Activated CD4-positive, alpha-beta T cell treated with anti-CD3 and anti-CD28 coated beads, Interleukin-2, Interleukin-6, amounts not matched to agents 100 ng/mL and 50 ng/mL, durations not matched to agents 16 hours and 8 hours (primary cell): Measurements from ENCODE around the gene SLC10A1.
"Not testable (repeated sequence)": the region's sequence is repeated elsewhere in the genome, so short reads cannot be mapped to it uniquely, and the experiment has no call there.

ENCODE experiments used
- DNase-seq: peaks from one replicate; pipeline ENCODE4 v3.0.0-alpha.2; 2020

The SLC10A1 gene

GRCh38 chr14:69767369-69767999 is 29.6 kb downstream of the SLC10A1 start:
- peak; percentile 95 for DNase-seq

DNA sequence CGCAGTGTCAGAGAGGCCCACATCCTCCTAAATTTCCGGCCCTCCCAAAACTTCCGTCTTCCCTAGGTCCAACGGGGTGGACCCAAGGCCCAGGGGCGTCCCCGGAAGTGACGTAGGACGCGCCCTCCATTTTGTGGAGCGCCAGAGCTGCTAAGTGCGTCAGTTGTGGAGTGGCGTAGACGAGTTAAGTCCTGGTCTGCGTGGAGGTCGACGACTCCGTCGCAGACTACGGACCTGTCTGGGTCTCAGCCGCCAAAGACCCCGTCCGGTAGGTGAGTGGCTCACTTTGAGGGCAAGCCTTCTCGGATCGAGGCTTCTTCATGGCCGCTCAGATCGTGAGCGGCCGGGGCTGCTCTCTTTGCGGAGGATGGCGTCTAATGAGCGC is 30.1 kb downstream of the SLC10A1 start, which contains the start of gene SRSF5:
Gene SRSF5 (plus strand): TSS at position 159 of the 385 bp plus-strand sequence. CDS start 1,015 bp downstream, outside the sequence.
- peak; percentile 97 for DNase-seq

DNA sequence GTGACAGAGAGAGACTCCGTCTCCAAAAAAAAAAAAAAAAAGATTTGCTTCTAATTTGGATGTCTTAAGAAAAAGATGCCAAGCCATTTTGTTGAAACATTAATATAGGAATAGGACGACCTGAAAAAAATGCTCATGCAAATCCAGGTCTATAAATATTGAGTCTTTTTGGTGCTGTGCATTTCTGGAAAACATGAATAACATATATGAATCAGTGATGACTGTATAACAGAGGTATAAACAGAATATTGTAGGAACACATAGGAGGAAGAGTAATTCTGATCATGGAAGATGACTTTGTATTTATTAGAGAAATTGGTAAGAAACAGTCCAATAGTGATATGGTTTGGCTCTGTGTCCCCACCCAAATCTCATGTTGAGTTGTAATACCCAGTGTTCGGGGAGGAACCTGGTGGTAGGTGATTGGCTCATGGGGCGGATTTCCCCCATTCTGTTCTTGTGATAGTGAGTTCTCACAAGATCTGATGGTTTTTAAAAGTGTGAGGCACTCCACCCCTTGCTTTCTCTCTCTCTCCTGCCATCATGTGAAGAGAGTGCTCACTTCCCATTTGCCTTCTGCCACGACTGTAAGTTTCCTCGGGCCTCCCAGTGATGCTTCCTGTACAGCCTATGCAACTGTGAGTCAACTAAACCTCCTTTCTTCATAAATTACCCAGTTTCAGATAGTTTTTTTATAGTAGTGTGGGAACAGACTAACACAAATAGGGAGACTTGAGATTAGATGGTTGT is 33.1 kb downstream of the SLC10A1 start:
- DNase-seq = no peak

DNA sequence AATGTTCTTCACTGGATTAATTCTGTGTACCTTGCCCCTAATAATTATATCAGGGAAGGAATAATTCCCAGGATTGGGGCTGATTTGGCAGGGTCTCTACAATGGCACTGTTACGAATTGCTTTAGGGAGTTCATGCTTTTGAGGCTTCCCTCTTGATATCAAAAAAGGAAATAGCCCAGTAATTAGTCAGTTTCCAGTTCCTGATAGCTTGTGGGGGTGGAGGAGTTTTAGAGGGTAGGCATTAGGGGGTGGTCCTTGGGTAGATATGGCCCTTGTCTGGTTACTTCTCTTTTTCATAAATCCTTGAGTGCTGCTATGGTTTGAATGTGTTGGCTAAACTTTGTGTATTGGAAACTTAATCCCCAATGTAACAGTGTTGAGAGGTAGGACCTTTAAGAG is 36.2 kb downstream of the SLC10A1 start:
- no peak for DNase-seq

- no peak for DNase-seq
Measured at GRCh38 chr14:69756298-69756697, 40.7 kb downstream of the SLC10A1 start.

GRCh38 chr14:69755784-69756183 is 41.3 kb downstream of the SLC10A1 start:
- no peak for DNase-seq

- no peak for DNase-seq
Measured at GRCh38 chr14:69755296-69755695, 41.7 kb downstream of the SLC10A1 start.

- no peak for DNase-seq
Measured at GRCh38 chr14:69754487-69754886, 42.6 kb downstream of the SLC10A1 start.

DNA sequence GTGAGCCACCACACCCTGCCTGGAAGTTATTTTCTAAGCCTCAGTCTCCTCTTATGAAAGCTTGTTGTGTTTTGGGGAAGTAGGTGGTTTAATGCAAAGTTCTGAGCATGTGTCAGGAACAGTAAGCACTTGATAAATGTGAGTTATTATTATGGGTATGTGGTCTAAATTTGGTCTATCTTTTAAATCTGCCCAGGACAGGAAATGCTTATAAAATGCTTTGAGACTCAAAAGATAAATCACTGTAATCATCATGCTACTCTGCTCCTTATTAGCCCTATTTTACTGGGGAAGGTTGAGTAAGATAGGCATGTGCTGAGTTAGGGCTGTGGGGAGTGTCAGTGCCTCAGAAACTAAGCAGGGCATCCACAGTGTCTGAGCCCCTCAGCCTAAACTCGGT is 43.2 kb downstream of the SLC10A1 start:
- DNase-seq = no peak

- DNase-seq = no peak
Measured at GRCh38 chr14:69752773-69753172, 44.3 kb downstream of the SLC10A1 start.

DNA sequence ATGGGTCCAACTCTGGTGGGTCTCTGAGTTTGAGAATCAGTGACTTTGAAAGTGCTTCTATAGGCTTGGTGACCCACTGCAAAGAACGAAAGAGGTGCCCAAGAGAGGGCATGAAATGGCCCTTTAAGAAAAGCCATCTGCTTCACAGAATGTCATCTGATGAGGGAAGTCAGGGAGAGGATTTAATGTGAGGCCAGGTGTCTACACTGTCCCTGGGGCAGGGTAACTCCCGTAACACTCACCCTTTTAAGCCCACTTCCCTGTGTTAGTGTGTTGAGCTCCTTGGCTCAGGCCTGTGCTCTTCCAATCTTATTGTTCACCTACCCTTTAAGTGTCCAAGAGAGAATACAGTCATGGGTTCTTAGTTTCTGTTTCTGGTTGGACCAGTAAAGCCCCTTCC is 46.5 kb downstream of the SLC10A1 start:
- DNase-seq = no peak

GRCh38 chr14:69749956-69750355 is 47.1 kb downstream of the SLC10A1 start:
- DNase-seq = no peak

DNA sequence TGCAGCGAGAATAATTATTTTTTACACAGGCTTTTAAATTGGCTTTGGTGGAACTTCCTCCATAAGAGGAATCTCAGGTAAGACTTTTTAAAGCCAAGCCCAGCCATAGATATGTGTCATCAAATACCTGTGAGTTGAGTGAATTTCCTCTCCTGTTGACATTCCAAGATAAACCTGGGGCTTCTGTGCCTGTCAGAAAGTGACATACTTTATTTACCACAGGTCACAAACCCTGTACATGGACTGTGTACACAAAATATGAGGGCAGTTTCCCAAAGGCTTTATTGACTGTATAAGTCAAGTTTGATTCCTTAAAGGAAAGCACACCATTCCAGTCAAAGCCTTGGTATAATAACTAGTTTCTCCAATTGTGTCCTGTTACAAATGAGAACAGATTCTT is 56.0 kb downstream of the SLC10A1 start:
- DNase-seq = no peak

GRCh38 chr14:69736405-69736804 is 60.6 kb downstream of the SLC10A1 start:
- DNase-seq = not testable (repeated sequence)

DNA sequence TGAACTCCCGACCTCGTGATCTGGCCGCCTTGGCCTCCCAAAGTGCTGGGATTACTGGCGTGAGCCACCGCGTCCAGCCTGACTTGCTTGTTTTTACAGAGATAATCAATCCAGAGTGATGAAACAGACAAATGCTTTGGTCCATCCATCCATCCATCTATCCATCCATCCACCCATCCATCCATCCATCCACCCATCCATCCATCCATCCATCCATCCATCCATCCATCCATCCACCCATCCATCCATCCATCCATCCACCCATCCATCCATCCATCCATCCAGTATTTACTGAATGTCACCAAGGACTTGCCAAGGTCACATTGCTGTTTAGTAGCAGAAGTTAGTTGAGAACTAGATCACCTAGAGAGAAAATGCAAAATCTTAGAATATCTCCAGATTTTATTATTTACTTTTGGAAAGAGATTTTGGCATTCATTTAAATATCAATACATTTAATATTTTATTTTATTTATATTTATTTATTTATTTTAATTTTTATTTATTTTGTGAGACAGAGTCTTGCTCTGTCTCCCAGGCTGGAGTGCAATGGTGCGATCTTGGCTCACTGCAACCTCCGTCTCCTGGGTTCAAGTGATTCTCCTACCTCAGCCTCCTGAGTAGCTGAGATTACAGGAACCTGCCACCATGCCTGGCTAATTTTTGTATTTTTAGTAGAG is 65.0 kb downstream of the SLC10A1 start:
- DNase-seq = not testable (repeated sequence)

DNA sequence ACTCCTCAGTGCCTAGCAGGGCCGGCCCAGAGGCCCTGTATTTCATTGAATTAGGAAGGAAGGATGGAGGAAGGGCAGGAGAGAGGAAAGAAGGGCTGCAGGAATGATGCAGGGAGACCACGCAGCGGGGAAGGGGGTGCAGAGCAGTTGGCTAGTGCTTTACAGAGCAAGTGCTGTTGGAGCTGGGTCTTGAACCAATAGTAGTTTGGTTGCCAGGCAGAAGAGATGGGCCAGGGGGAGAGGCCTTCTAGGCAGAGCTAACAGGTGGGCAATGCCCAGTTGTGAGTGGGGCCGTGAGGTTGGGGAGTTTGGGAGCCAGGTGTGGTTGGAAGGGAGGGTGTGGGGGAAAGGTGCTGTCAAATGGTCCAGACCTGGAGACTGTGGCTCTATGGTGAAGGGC is 69.2 kb downstream of the SLC10A1 start:
- no peak for DNase-seq

DNA sequence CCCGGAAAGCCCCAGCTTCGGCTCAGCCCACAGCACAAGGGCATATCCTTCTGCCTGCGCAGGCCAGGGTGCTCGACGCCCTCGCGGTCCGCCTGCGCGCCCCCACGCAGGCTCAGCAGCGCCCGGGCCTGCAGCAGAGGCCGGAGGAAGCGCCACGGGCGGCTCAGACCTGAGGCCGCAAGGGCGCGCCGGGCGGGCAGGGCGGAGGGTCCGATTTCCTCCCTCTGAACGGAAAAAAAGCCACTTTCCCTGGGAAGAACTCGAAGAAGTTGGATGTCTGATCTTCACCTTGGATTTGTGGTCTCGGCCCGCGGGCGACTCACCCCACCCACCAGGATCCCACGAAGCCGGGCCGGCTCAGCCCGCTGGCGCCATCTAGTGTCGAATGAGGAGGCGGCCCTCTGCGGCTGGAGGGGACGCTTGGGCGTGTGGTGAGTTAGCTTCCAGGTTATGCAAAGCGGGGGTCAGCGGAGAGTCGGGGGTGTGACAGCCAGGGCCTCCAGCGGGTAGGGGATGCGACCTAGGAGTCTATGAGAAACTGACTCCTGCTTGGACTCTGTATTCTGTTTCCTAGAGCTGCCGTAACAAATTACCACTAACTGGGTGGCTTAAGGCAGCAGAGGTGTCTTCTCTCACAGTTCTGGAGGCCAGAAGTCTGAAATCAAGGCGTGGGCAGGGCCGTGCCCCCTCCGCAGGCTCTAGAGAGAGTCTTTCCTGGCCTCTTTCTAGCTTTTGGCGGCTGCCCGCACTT is 70.1 kb downstream of the SLC10A1 start:
- peak; percentile 92 for DNase-seq
